Inflammatory macrophage treated with lipopolysaccharide for 1 hour (primary cell): ENCODE results near the gene SPATA46.

ENCODE experiments used
- DNase-seq, 2 donors: peaks; one replicate each; pipeline ENCODE4 v3.0.0-alpha.2; 2020 to 2022

The SPATA46 gene

GRCh38 chr1:162351246-162351842 lies 25.3 kb downstream of the SPATA46 start:
- peak in 1 of 2 donors; percentile 48 for DNase-seq

GRCh38 chr1:162349635-162350330 lies 26.9 kb downstream of the SPATA46 start:
- no peak for DNase-seq

- DNase-seq: no peak
These were observed 29.4 kb downstream of the SPATA46 start for GRCh38 chr1:162347281-162347680.

GRCh38 chr1:162343470-162343869 lies 33.2 kb downstream of the SPATA46 start:
- DNase-seq: no peak

- DNase-seq: no peak
These were observed 34.1 kb downstream of the SPATA46 start for GRCh38 chr1:162342452-162342983.

GRCh38 chr1:162336621-162337285 lies 39.9 kb downstream of the SPATA46 start:
- DNase-seq: no peak

GRCh38 chr1:162335126-162335525 lies 41.5 kb downstream of the SPATA46 start:
- peak; percentile 34 to 46 for DNase-seq

GRCh38 chr1:162333991-162334390 lies 42.7 kb downstream of the SPATA46 start:
- DNase-seq: no peak

GRCh38 chr1:162329826-162330225 lies 46.8 kb downstream of the SPATA46 start:
- no peak for DNase-seq

- DNase-seq: no peak
These were observed 48.1 kb downstream of the SPATA46 start for GRCh38 chr1:162328512-162328911.

- peak; percentile 68 to 72 for DNase-seq
These were observed 48.9 kb downstream of the SPATA46 start for GRCh38 chr1:162327788-162328165.

- peak; percentile 87 to 89 for DNase-seq
These were observed 49.4 kb downstream of the SPATA46 start for GRCh38 chr1:162327144-162327787.

GRCh38 chr1:162326559-162326958 lies 50.1 kb downstream of the SPATA46 start:
- no peak for DNase-seq

GRCh38 chr1:162324396-162324795 lies 52.3 kb downstream of the SPATA46 start:
- DNase-seq: no peak
